Measurements from ENCODE around the gene EMILIN2.

DNA sequence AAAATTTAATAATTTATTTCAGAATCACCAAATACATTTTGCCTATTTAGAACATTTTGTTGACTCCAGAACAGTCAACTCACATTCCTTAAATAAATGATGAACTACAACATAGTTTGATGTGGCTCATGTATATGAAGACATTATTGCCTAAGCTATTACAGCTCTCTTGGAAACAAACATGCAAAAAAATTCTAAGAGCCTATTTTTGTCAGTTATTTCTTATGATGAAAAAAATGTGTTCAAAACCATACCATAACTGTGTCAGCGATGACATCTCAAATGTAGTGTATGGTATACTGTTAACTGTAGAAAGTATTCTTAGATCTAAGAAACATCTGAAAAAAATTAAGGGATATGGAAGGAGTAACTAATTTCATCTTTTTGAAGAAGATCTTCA, 6.3 kb upstream of the EMILIN2 start:
- TF ChIP-seq, protein P1, sequence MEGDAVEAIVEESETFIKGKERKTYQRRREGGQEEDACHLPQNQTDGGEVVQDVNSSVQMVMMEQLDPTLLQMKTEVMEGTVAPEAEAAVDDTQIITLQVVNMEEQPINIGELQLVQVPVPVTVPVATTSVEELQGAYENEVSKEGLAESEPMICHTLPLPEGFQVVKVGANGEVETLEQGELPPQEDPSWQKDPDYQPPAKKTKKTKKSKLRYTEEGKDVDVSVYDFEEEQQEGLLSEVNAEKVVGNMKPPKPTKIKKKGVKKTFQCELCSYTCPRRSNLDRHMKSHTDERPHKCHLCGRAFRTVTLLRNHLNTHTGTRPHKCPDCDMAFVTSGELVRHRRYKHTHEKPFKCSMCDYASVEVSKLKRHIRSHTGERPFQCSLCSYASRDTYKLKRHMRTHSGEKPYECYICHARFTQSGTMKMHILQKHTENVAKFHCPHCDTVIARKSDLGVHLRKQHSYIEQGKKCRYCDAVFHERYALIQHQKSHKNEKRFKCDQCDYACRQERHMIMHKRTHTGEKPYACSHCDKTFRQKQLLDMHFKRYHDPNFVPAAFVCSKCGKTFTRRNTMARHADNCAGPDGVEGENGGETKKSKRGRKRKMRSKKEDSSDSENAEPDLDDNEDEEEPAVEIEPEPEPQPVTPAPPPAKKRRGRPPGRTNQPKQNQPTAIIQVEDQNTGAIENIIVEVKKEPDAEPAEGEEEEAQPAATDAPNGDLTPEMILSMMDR (conservative IDR thresholded peaks at IDR 0.05) = no peak
- TF ChIP-seq EZH2 (IDR thresholded peaks at IDR 0.05; ENCODE audit: low read depth) = no peak

Measured in PC-9 (cell line).